ENCODE measurements around the gene MCOLN1.

MCOLN1 gene

GRCh38 chr19:7482584-7483439, 39.6 kb upstream of the MCOLN1 start:
- no peak overlapping the region for H3K9ac ChIP-seq

GRCh38 chr19:7483720-7484201, 38.7 kb upstream of the MCOLN1 start:
- no peak overlapping the region for H3K9ac ChIP-seq
- no peaks in the 10 kb centered on the region for H3K9me3 ChIP-seq (ENCODE audit: control insufficient read depth, low read length)
- no peaks in the 10 kb centered on the region for H3K79me2 ChIP-seq
- H3K4me1 ChIP-seq: no peaks in the 10 kb centered on the region
- no peak overlapping the region for H3K27ac ChIP-seq
- no peak overlapping the region for H2AFZ ChIP-seq
- no peaks in the 10 kb centered on the region for H3K36me3 ChIP-seq (ENCODE audit: control insufficient read depth, insufficient read depth, low read length)
- H3K4me2 ChIP-seq (ENCODE audit: low read length): no peak overlapping the region
- TF ChIP-seq CTCF (IDR thresholded peaks at IDR 0.05): no peak
- no peaks in the 10 kb centered on the region for H3K27me3 ChIP-seq (ENCODE audit: control insufficient read depth, insufficient read depth, low read length)
- H3K4me3 ChIP-seq (ENCODE audit: low read depth, low read length): no peak overlapping the region

More at GRCh38 chr19:7482584-7483439, 39.6 kb upstream of the MCOLN1 start:
- no peak overlapping the region for H3K4me2 ChIP-seq (ENCODE audit: low read length)
- no peak for TF ChIP-seq CTCF (IDR thresholded peaks at IDR 0.05)
- no peak overlapping the region for H3K27ac ChIP-seq
- no peak overlapping the region for H3K4me3 ChIP-seq (ENCODE audit: low read depth, low read length)
- no peak overlapping the region for H2AFZ ChIP-seq
- H3K27me3 ChIP-seq (ENCODE audit: control insufficient read depth, insufficient read depth, low read length): no peaks in the 10 kb centered on the region
- H3K9me3 ChIP-seq (ENCODE audit: control insufficient read depth, low read length): no peaks in the 10 kb centered on the region
- no peaks in the 10 kb centered on the region for H3K4me1 ChIP-seq
- H3K79me2 ChIP-seq: no peaks in the 10 kb centered on the region
- no peaks in the 10 kb centered on the region for H3K36me3 ChIP-seq (ENCODE audit: control insufficient read depth, insufficient read depth, low read length)

DNA sequence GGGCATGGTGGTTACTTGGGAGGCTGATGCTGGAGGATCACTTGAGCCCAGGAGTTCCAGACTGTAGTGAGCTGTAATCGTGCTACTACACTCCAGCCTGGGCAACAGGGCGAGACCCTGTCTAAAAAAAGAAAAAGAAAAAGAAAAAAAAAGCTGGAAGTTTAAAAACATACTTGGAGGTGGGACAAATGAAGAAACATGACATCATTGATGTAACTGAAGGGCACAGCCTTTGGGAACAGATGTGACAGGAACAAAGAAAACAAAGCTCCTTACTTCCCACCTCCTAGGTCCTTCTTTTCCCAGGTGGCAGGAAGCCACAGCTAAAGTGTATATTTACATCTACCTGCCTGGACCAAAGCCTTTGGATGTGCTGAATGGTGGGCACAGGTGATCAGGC, 35.5 kb upstream of the MCOLN1 start:
- no peak overlapping the region for H3K4me3 ChIP-seq (ENCODE audit: low read depth, low read length)
- H3K36me3 ChIP-seq (ENCODE audit: control insufficient read depth, insufficient read depth, low read length): no peaks in the 10 kb centered on the region
- no peak overlapping the region for H3K9ac ChIP-seq
- no peaks in the 10 kb centered on the region for H3K9me3 ChIP-seq (ENCODE audit: control insufficient read depth, low read length)
- no peaks in the 10 kb centered on the region for H3K79me2 ChIP-seq
- TF ChIP-seq CTCF (IDR thresholded peaks at IDR 0.05): no peak
- H3K4me1 ChIP-seq: peaks cover 4% of the 10 kb centered on the region
- no peak overlapping the region for H2AFZ ChIP-seq
- no peak overlapping the region for H3K27ac ChIP-seq
- H3K27me3 ChIP-seq (ENCODE audit: control insufficient read depth, insufficient read depth, low read length): no peaks in the 10 kb centered on the region
- H3K4me2 ChIP-seq (ENCODE audit: low read length): no peak overlapping the region

GRCh38 chr19:7488736-7489353, 33.6 kb upstream of the MCOLN1 start, which contains the start of gene PEX11G:
PEX11G (minus strand) TSS chr19:7489035; CDS start chr19:7489010, 25 bp downstream.
- Histone ChIP-seq H2AFZ (peak within 1 kb of the TSS; percentile 96), H3K4me1 (peaks cover 4% of the 10 kb centered on the region), H3K9me3 (ENCODE audit: control insufficient read depth, low read length) (no peaks in the 10 kb centered on the region), H3K27me3 (ENCODE audit: control insufficient read depth, insufficient read depth, low read length) (no peaks in the 10 kb centered on the region), H3K4me3 (ENCODE audit: low read depth, low read length) (peak within 1 kb of the TSS; percentile 80), H3K79me2 (no peaks in the 10 kb centered on the region), H3K9ac (peak within 1 kb of the TSS; percentile 40), H3K27ac (peak within 1 kb of the TSS; percentile 75), H3K36me3 (ENCODE audit: control insufficient read depth, insufficient read depth, low read length) (no peaks in the 10 kb centered on the region), H3K4me2 (ENCODE audit: low read length) (peak within 1 kb of the TSS; percentile 66)
- TF ChIP-seq CTCF (IDR thresholded peaks at IDR 0.05): no peak

Measured in parathyroid adenoma (tissue), 2 donors.